Measurements from ENCODE around the gene MAT2A. TPM values are rescaled to one million over a fixed set of nuclear protein-coding genes. Genes with fewer than 3 reads are reported as not detected.

The MAT2A gene
- total and polyA plus RNA-seq, 9 of the 15 experiments (the other 6 are each of a cell fraction or from before 2014, with no cell fraction given): 130 to 1,027 (median 240) TPM

- TF ChIP-seq ZBTB11 (CRISPR knock-in tag; IDR thresholded peaks at IDR 0.05) (0 out of 6 replicates have a peak, but pooled peaks of 1 of the 3 experiments have one; percentile 30), POU5F1 (IDR thresholded peaks at IDR 0.05; ENCODE audit: borderline replicate concordance, low read depth, low read length, partially characterized antibody) (no peak), BACH1 (tag; IDR thresholded peaks at IDR 0.05) (peak; percentile 26; the same call in 1 of the 2 replicates), MGA (IDR thresholded peaks at IDR 0.05) (peak; percentile 61)
Measured at GRCh38 chr2:85502720-85503119, 36.2 kb upstream of the MAT2A start (continued).

Data from K562 (cell line).